Liver (tissue), 9 donors: Measurements from ENCODE around the gene TTC22. TPM values are rescaled to one million over a fixed set of nuclear protein-coding genes. Genes with fewer than 3 reads are reported as not detected.

Experiments
- DNase-seq: peaks from one replicate; pipeline ENCODE4 v3.0.0-alpha.2; 2017; ENCODE audit warnings: low spot score
- H3K27ac ChIP-seq, 2 donors: one replicate each; pipeline ENCODE4 v1.7.0; 2013; ENCODE audit warnings: inconsistent platforms in 2 of 2, low read length in 2 of 2, control low read depth in 1 of 2, low read depth in 1 of 2, mild to moderate bottlenecking in 1 of 2
- H3K27me3 ChIP-seq, 4 donors: one replicate each; pipeline versions ENCODE4 v1.6.1 to v1.7.0; 2013; ENCODE audit warnings: low read length in 3 of 4, inconsistent platforms in 1 of 4, mild to moderate bottlenecking in 1 of 4, moderate library complexity in 1 of 4; ENCODE audit not compliant: control insufficient read depth in 4 of 4, insufficient read depth in 4 of 4
- H3K36me3 ChIP-seq, 4 donors: one replicate each; pipeline versions ENCODE4 v1.6.1 to v1.7.0; 2013; ENCODE audit warnings: low read length in 3 of 4, mild to moderate bottlenecking in 3 of 4, low read depth in 1 of 4, moderate library complexity in 1 of 4; ENCODE audit not compliant: control insufficient read depth in 4 of 4, insufficient read depth in 3 of 4
- H3K4me1 ChIP-seq, 4 donors: one replicate each; pipeline versions ENCODE4 v1.6.1 to v1.7.0; 2013; ENCODE audit warnings: low read length in 3 of 4, mild to moderate bottlenecking in 3 of 4, moderate library complexity in 1 of 4; ENCODE audit not compliant: control insufficient read depth in 4 of 4, insufficient read depth in 4 of 4
- H3K4me3 ChIP-seq, 3 donors: one replicate each; pipeline versions ENCODE4 v1.6.1 to v1.7.0; 2013; ENCODE audit warnings: low read length in 3 of 3, control low read depth in 1 of 3, low read depth in 1 of 3, mild to moderate bottlenecking in 1 of 3
- H3K9ac ChIP-seq, 2 donors: one replicate each; pipeline ENCODE4 v1.7.0; 2013; ENCODE audit warnings: low read length in 2 of 2, mild to moderate bottlenecking in 2 of 2, moderate library complexity in 2 of 2, control low read depth in 1 of 2, low read depth in 1 of 2
- H3K9me3 ChIP-seq, 4 donors: one replicate each; pipeline versions ENCODE4 v1.6.1 to v1.7.0; 2013; ENCODE audit warnings: low read length in 3 of 4; ENCODE audit not compliant: control insufficient read depth in 4 of 4
- ATF3 ChIP-seq: IDR thresholded peaks from 2 replicates; pipeline ENCODE4 v1.6.1; 2016; ENCODE audit warnings: antibody characterized with exemption
- CTCF ChIP-seq: fragments of 150-350 bp; IDR thresholded peaks from 2 replicates; pipeline ENCODE4 v1.5.1; 2017; ENCODE audit warnings: improper control_type of control experiment, low read depth, low read length; ENCODE audit not compliant: missing input control
- EGR1 ChIP-seq, 2 donors: IDR thresholded peaks; 2 replicates each; pipeline ENCODE4 v1.6.1; 2016 to 2018; ENCODE audit warnings: antibody characterized with exemption in 2 of 2, low read depth in 2 of 2
- FOXA1 ChIP-seq: IDR thresholded peaks from 2 replicates; pipeline ENCODE4 v1.6.1; 2016; ENCODE audit warnings: antibody characterized with exemption
- FOXA2 ChIP-seq: IDR thresholded peaks from 2 replicates; pipeline ENCODE4 v1.6.1; 2016; ENCODE audit warnings: antibody characterized with exemption
- GABPA ChIP-seq, 2 donors: IDR thresholded peaks in 1 of 2; conservative IDR thresholded peaks in 1 of 2; 2 replicates each; pipeline ENCODE4 v1.6.1; 2016; ENCODE audit warnings: antibody characterized with exemption in 2 of 2, mild to moderate bottlenecking in 1 of 2, moderate library complexity in 1 of 2
- HNF4A ChIP-seq, 2 donors: conservative IDR thresholded peaks; 2 replicates each; pipeline ENCODE4 v1.6.1; 2016; ENCODE audit warnings: antibody characterized with exemption in 2 of 2, mild to moderate bottlenecking in 2 of 2
- HNF4G ChIP-seq: IDR thresholded peaks from 2 replicates; pipeline ENCODE4 v1.6.1; 2016; ENCODE audit warnings: antibody characterized with exemption
- JUND ChIP-seq, 2 donors: IDR thresholded peaks; 2 replicates each; pipeline ENCODE4 v1.6.1; 2016; ENCODE audit warnings: antibody characterized with exemption in 2 of 2
- MAX ChIP-seq: IDR thresholded peaks from 2 replicates; pipeline ENCODE4 v1.6.1; 2016; ENCODE audit warnings: antibody characterized with exemption
- NR2F2 ChIP-seq: IDR thresholded peaks from 2 replicates; pipeline ENCODE4 v1.6.1; 2016; ENCODE audit warnings: antibody characterized with exemption
- RAD21 ChIP-seq, 2 donors: IDR thresholded peaks; 2 replicates each; pipeline ENCODE4 v1.6.1; 2016; ENCODE audit warnings: antibody characterized with exemption in 2 of 2, mild to moderate bottlenecking in 2 of 2
- REST ChIP-seq: IDR thresholded peaks from 2 replicates; pipeline ENCODE4 v1.6.1; 2016; ENCODE audit warnings: antibody characterized with exemption, mild to moderate bottlenecking
- RXRA ChIP-seq, 2 donors: IDR thresholded peaks; 2 replicates each; pipeline ENCODE4 v1.6.1; 2017 to 2018; ENCODE audit warnings: antibody characterized with exemption in 2 of 2, mild to moderate bottlenecking in 1 of 2
- SP1 ChIP-seq: IDR thresholded peaks from 2 replicates; pipeline ENCODE4 v1.6.1; 2018; ENCODE audit warnings: antibody characterized with exemption, mild to moderate bottlenecking
- TAF1 ChIP-seq: conservative IDR thresholded peaks from 2 replicates; pipeline ENCODE4 v1.6.1; 2016; ENCODE audit warnings: antibody characterized with exemption, mild to moderate bottlenecking
- YY1 ChIP-seq: IDR thresholded peaks from 2 replicates; pipeline ENCODE4 v1.6.1; 2016; ENCODE audit warnings: antibody characterized with exemption, mild to moderate bottlenecking
- ZBTB33 ChIP-seq: IDR thresholded peaks from 2 replicates; pipeline ENCODE4 v1.6.1; 2016; ENCODE audit warnings: antibody characterized with exemption
- WGBS: extraction: QIAGEN DNeasy Blood & Tissue Kit; methylation state at CpG from one replicate; pipeline ENCODE4 v1.1.7; 2013; 5-methylcytosine and 5-hydroxymethylcytosine counted together
- polyA plus RNA-seq, 2 donors: library from polyadenylated mRNA; stranded (reverse) in 1 of 2; unstranded in 1 of 2; fragments of 200-250 nt in 1 of 2; fragments of >200 nt in 1 of 2; fragmentation: Nextera tagmentation in 1 of 2; extraction: Ambion mirVana in 1 of 2; gene quantifications; one replicate each; pipeline versions ENCODE4 v1.2.1 to v1.2.3, GENCODE V29; 2013 to 2015
- total RNA-seq, 2 donors: library from RNA; depleted of rRNA; stranded (reverse); fragments of >200 nt; gene quantifications; one replicate each; pipeline ENCODE4 v1.2.3, GENCODE V29; 2014
- donor health status: healthy.
- donor health status: healthy.
- donor health status: healthy.
- donor health status: healthy.
- donor health status: healthy.

The TTC22 gene
- total and polyA plus RNA-seq, 4 donors = 0.96 to 3.5 (median 2.3) TPM

GRCh38 chr1:54788459-54788858 lies 12.7 kb downstream of the TTC22 start:
- no peak for DNase-seq
- no peak overlapping the region for H3K9ac ChIP-seq
- H3K9me3 ChIP-seq = peaks cover 0 to 5% (median 0%) of the 10 kb centered on the region in 4 donors
- H3K4me1 ChIP-seq = no peaks in the 10 kb centered on the region
- H3K36me3 ChIP-seq = peaks cover 0 to 10% (median under 1%) of the 10 kb centered on the region in 4 donors
- TF ChIP-seq GABPA (IDR thresholded peaks at IDR 0.05 in 1 of 2, conservative IDR thresholded peaks at IDR 0.05 in 1 of 2) (no peak), RXRA (IDR thresholded peaks at IDR 0.05) (no peak), EGR1 (IDR thresholded peaks at IDR 0.05; ENCODE audit: low read depth in 2 of 2) (no peak), HNF4A (conservative IDR thresholded peaks at IDR 0.05) (no peak), NR2F2 (no peak), ATF3 (no peak), FOXA1 (no peak), JUND (IDR thresholded peaks at IDR 0.05) (no peak), YY1 (no peak), SP1 (no peak), TAF1 (no peak), REST (no peak), CTCF (no peak), MAX (no peak), HNF4G (no peak), FOXA2 (no peak), RAD21 (IDR thresholded peaks at IDR 0.05) (no peak)
- H3K4me3 ChIP-seq = no peak overlapping the region
- H3K27ac ChIP-seq = no peak overlapping the region
- WGBS = 87% methylated on average over 5 of the region's 5 CpGs
- H3K27me3 ChIP-seq = no peaks in the 10 kb centered on the region

- 94% methylated on average over 11 of the region's 11 CpGs for WGBS
- Histone ChIP-seq H3K27me3 (no peaks in the 10 kb centered on the region), H3K9me3 (peaks cover 0 to 5% (median 0%) of the 10 kb centered on the region in 4 donors), H3K36me3 (peaks cover 0 to 10% (median 2%) of the 10 kb centered on the region in 4 donors), H3K4me1 (no peaks in the 10 kb centered on the region), H3K9ac (no peak overlapping the region), H3K27ac (no peak overlapping the region), H3K4me3 (no peak overlapping the region)
- no peak for DNase-seq
- TF ChIP-seq TAF1 (no peak), SP1 (no peak), CTCF (no peak), FOXA1 (no peak), JUND (IDR thresholded peaks at IDR 0.05) (no peak), RAD21 (IDR thresholded peaks at IDR 0.05) (no peak), HNF4G (no peak), ATF3 (no peak), EGR1 (IDR thresholded peaks at IDR 0.05; ENCODE audit: low read depth in 2 of 2) (no peak), ZBTB33 (no peak), RXRA (IDR thresholded peaks at IDR 0.05) (no peak), REST (no peak), YY1 (no peak)
Observed at GRCh38 chr1:54787604-54788003, 13.5 kb downstream of the TTC22 start.
